Measurements from ENCODE around the gene ZBTB8B. TPM values are rescaled to one million over a fixed set of nuclear protein-coding genes. Genes with fewer than 3 reads are reported as not detected.
"Not testable (repeated sequence)": the region's sequence is repeated elsewhere in the genome, so short reads cannot be mapped to it uniquely, and the experiment has no call there.

Gene ZBTB8B
- total and polyA plus RNA-seq, 2 experiments from 2014 or later, result not detected

GRCh38 chr1:32480003-32480402, 15.1 kb downstream of the ZBTB8B start:
- no peak for DNase-seq
- TF ChIP-seq EZH2phosphoT487 (IDR thresholded peaks at IDR 0.05; ENCODE audit: insufficient read depth, low read depth) (no peak), EZH2 (IDR thresholded peaks at IDR 0.05; ENCODE audit: insufficient read depth, poor library complexity, severe bottlenecking) (no peak)
- Histone ChIP-seq H3K27me3 (replicated peaks; ENCODE audit: insufficient read depth) (peaks cover 18% of the 10 kb centered on the region), H3K4me1 (ENCODE audit: insufficient read depth) (no peaks in the 10 kb centered on the region), H3K9me2 (ENCODE audit: insufficient read depth) (no peaks in the 10 kb centered on the region), H3K36me3 (ENCODE audit: low read depth) (no peaks in the 10 kb centered on the region), H3K4me2 (ENCODE audit: unreplicated experiment) (no peak overlapping the region), H3F3A (ENCODE audit: insufficient read depth) (no peaks in the 10 kb centered on the region), H3K9me3 (ENCODE audit: low read depth) (no peaks in the 10 kb centered on the region), H3K27ac (no peak overlapping the region), H3K9ac (no peak overlapping the region), H3K4me3 (no peak overlapping the region), H3K79me2 (ENCODE audit: insufficient read depth) (no peaks in the 10 kb centered on the region), H4K20me1 (ENCODE audit: insufficient read depth) (no peaks in the 10 kb centered on the region), H2AFZ (no peak overlapping the region)
- in situ Hi-C loops (cut with MboI), result no loop called here
- WGBS, 2 experiments (ENCODE audit: low coverage in 1 of 2, low lambda C conversion rate in 2 of 2, missing lambda C conversion rate in 2 of 2), result 31 to 62% methylated on average over 1 to 2 of the region's 2 CpGs

- Histone ChIP-seq H3K4me3 (no peak overlapping the region), H4K20me1 (ENCODE audit: insufficient read depth) (no peaks in the 10 kb centered on the region), H2AFZ (no peak overlapping the region), H3K9me2 (ENCODE audit: insufficient read depth) (no peaks in the 10 kb centered on the region), H3F3A (ENCODE audit: insufficient read depth) (no peaks in the 10 kb centered on the region), H3K27me3 (replicated peaks; ENCODE audit: insufficient read depth) (peaks cover 18% of the 10 kb centered on the region), H3K4me2 (ENCODE audit: unreplicated experiment) (no peak overlapping the region), H3K79me2 (ENCODE audit: insufficient read depth) (no peaks in the 10 kb centered on the region), H3K9ac (no peak overlapping the region), H3K4me1 (ENCODE audit: insufficient read depth) (no peaks in the 10 kb centered on the region), H3K27ac (no peak overlapping the region), H3K36me3 (ENCODE audit: low read depth) (no peaks in the 10 kb centered on the region), H3K9me3 (ENCODE audit: low read depth) (no peaks in the 10 kb centered on the region)
- WGBS, 2 experiments (ENCODE audit: low coverage in 1 of 2, low lambda C conversion rate in 2 of 2, missing lambda C conversion rate in 2 of 2), result 82 to 83% methylated on average over 12 of the region's 12 CpGs
- in situ Hi-C loops (cut with MboI), result no loop called here
- no peak for TF ChIP-seq EZH2 (IDR thresholded peaks at IDR 0.05; ENCODE audit: insufficient read depth, poor library complexity, severe bottlenecking)
- TF ChIP-seq EZH2phosphoT487 (IDR thresholded peaks at IDR 0.05; ENCODE audit: insufficient read depth, low read depth), result no peak
- no peak for DNase-seq
Observed at GRCh38 chr1:32480761-32481160, 15.9 kb downstream of the ZBTB8B start.

GRCh38 chr1:32481788-32482187, 16.9 kb downstream of the ZBTB8B start:
- WGBS, 2 experiments (ENCODE audit: low coverage in 1 of 2, low lambda C conversion rate in 2 of 2, missing lambda C conversion rate in 2 of 2), result 11 to 16% methylated on average over 3 of the region's 3 CpGs
- in situ Hi-C loops (cut with MboI); DNase-seq: not testable (repeated sequence)

GRCh38 chr1:32485554-32486255, 20.8 kb downstream of the ZBTB8B start:
- H3F3A ChIP-seq (ENCODE audit: insufficient read depth), result no peaks in the 10 kb centered on the region
- H3K9ac ChIP-seq, result no peak overlapping the region
- H3K9me3 ChIP-seq (ENCODE audit: low read depth), result no peaks in the 10 kb centered on the region
- no peak overlapping the region for H3K4me2 ChIP-seq (ENCODE audit: unreplicated experiment)
- in situ Hi-C loops (cut with MboI), result no loop called here
- no peaks in the 10 kb centered on the region for H3K36me3 ChIP-seq (ENCODE audit: low read depth)
- peaks cover 6% of the 10 kb centered on the region for H3K27me3 ChIP-seq (replicated peaks; ENCODE audit: insufficient read depth)
- H2AFZ ChIP-seq, result no peak overlapping the region
- H3K27ac ChIP-seq, result no peak overlapping the region
- no peaks in the 10 kb centered on the region for H3K9me2 ChIP-seq (ENCODE audit: insufficient read depth)
- TF ChIP-seq EZH2 (IDR thresholded peaks at IDR 0.05; ENCODE audit: insufficient read depth, poor library complexity, severe bottlenecking) (no peak), EZH2phosphoT487 (IDR thresholded peaks at IDR 0.05; ENCODE audit: insufficient read depth, low read depth) (no peak)
- WGBS, 2 experiments (ENCODE audit: low coverage in 1 of 2, low lambda C conversion rate in 2 of 2, missing lambda C conversion rate in 2 of 2), result 51 to 60% methylated on average over 3 of the region's 3 CpGs
- DNase-seq, result no peak
- no peaks in the 10 kb centered on the region for H3K4me1 ChIP-seq (ENCODE audit: insufficient read depth)
- H3K79me2 ChIP-seq (ENCODE audit: insufficient read depth), result no peaks in the 10 kb centered on the region
- H4K20me1 ChIP-seq (ENCODE audit: insufficient read depth), result no peaks in the 10 kb centered on the region
- H3K4me3 ChIP-seq, result no peak overlapping the region

More at GRCh38 chr1:32481788-32482187, 16.9 kb downstream of the ZBTB8B start:
- not testable (repeated sequence) for H3K4me3 ChIP-seq; H3K27ac ChIP-seq; H3K4me2 ChIP-seq (ENCODE audit: unreplicated experiment); H3K9ac ChIP-seq; H4K20me1 ChIP-seq (ENCODE audit: insufficient read depth); H3K9me3 ChIP-seq (ENCODE audit: low read depth); H3K36me3 ChIP-seq (ENCODE audit: low read depth); H3K4me1 ChIP-seq (ENCODE audit: insufficient read depth); H3F3A ChIP-seq (ENCODE audit: insufficient read depth); H3K79me2 ChIP-seq (ENCODE audit: insufficient read depth); H2AFZ ChIP-seq; H3K9me2 ChIP-seq (ENCODE audit: insufficient read depth)
- H3K27me3 ChIP-seq (replicated peaks; ENCODE audit: insufficient read depth), result peaks cover 18% of the 10 kb centered on the region
